Stimulated activated memory B cell treated with anti-CD40 and anti-IgM and Interleukin-4, amounts not matched to agents 10 μg/mL and 1 μg/mL and 100 μg/mL, for 72 hours (primary cell): ENCODE data around the gene CFAP221.

Experiments
- ATAC-seq: fragments of 150-1000 bp; cut with Tn5 transposase; 2 replicates; pipeline ENCODE4 v1.10.0; 2021
- H3K27ac Mint-ChIP-seq: one replicate; pipeline ENCODE4 v1.8.0; 2022; ENCODE audit warnings: mild to moderate bottlenecking, mixed read lengths
- H3K27me3 Mint-ChIP-seq: one replicate; pipeline ENCODE4 v1.8.0; 2022; ENCODE audit warnings: mixed read lengths
- H3K36me3 Mint-ChIP-seq: one replicate; pipeline ENCODE4 v1.8.0; 2022; ENCODE audit warnings: mixed read lengths
- H3K4me1 Mint-ChIP-seq: one replicate; pipeline ENCODE4 v1.8.0; 2022; ENCODE audit warnings: mixed read lengths
- H3K4me3 Mint-ChIP-seq: one replicate; pipeline ENCODE4 v1.8.0; 2022; ENCODE audit warnings: mild to moderate bottlenecking, moderate library complexity, mixed read lengths
- H3K9me3 Mint-ChIP-seq: one replicate; pipeline ENCODE4 v1.8.0; 2022; ENCODE audit warnings: mixed read lengths

CFAP221 gene

GRCh38 chr2:119523952-119524694 is 20.1 kb upstream of the CFAP221 start, which contains the start of gene SCTR:
Gene SCTR (minus strand): TSS chr2:119524483. CDS start chr2:119524226, 257 bp downstream.
- H3K4me3 Mint-ChIP-seq, result no peak within 1 kb of the TSS
- no peaks in the 10 kb centered on the region for H3K36me3 Mint-ChIP-seq
- H3K4me1 Mint-ChIP-seq, result no peaks in the 10 kb centered on the region
- peak; percentile 37 for ATAC-seq
- no peaks in the 10 kb centered on the region for H3K9me3 Mint-ChIP-seq
- peaks cover 57% of the 10 kb centered on the region for H3K27me3 Mint-ChIP-seq
- H3K27ac Mint-ChIP-seq, result no peak within 1 kb of the TSS

- Mint-ChIP-seq H3K36me3 (no peaks in the 10 kb centered on the region), H3K9me3 (no peaks in the 10 kb centered on the region), H3K27me3 (peaks cover 57% of the 10 kb centered on the region), H3K4me1 (no peaks in the 10 kb centered on the region), H3K4me3 (no peak overlapping the region), H3K27ac (no peak overlapping the region)
- ATAC-seq, result no peak
Measured at GRCh38 chr2:119525614-119526013, 18.6 kb upstream of the CFAP221 start.

- ATAC-seq, result no peak
- Mint-ChIP-seq H3K36me3 (no peaks in the 10 kb centered on the region), H3K27me3 (peaks cover 35% of the 10 kb centered on the region), H3K4me3 (no peak overlapping the region), H3K27ac (no peak overlapping the region), H3K9me3 (peaks cover 9% of the 10 kb centered on the region), H3K4me1 (no peaks in the 10 kb centered on the region)
Measured at GRCh38 chr2:119527999-119528398, 16.2 kb upstream of the CFAP221 start.

GRCh38 chr2:119531292-119531691 is 13.0 kb upstream of the CFAP221 start:
- Mint-ChIP-seq H3K27ac (no peak overlapping the region), H3K27me3 (peaks cover 12% of the 10 kb centered on the region), H3K4me3 (no peak overlapping the region), H3K9me3 (peaks cover 13% of the 10 kb centered on the region), H3K36me3 (no peaks in the 10 kb centered on the region), H3K4me1 (no peaks in the 10 kb centered on the region)
- ATAC-seq, result no peak

- Mint-ChIP-seq H3K27me3 (peaks cover 9% of the 10 kb centered on the region), H3K4me1 (no peaks in the 10 kb centered on the region), H3K27ac (no peak overlapping the region), H3K9me3 (peaks cover 13% of the 10 kb centered on the region), H3K4me3 (no peak overlapping the region), H3K36me3 (no peaks in the 10 kb centered on the region)
- no peak for ATAC-seq
Measured at GRCh38 chr2:119533560-119533959, 10.7 kb upstream of the CFAP221 start.

- H3K27me3 Mint-ChIP-seq, result peaks cover 24% of the 10 kb centered on the region
- no peaks in the 10 kb centered on the region for H3K36me3 Mint-ChIP-seq
- peaks cover 11% of the 10 kb centered on the region for H3K9me3 Mint-ChIP-seq
- no peak overlapping the region for H3K27ac Mint-ChIP-seq
- H3K4me1 Mint-ChIP-seq, result no peaks in the 10 kb centered on the region
- H3K4me3 Mint-ChIP-seq, result no peak overlapping the region
- ATAC-seq, result no peak
Measured at GRCh38 chr2:119536211-119536610, 8.0 kb upstream of the CFAP221 start.

GRCh38 chr2:119536707-119537106 is 7.5 kb upstream of the CFAP221 start:
- Mint-ChIP-seq H3K4me3 (no peak overlapping the region), H3K4me1 (no peaks in the 10 kb centered on the region), H3K9me3 (peaks cover 7% of the 10 kb centered on the region), H3K27me3 (peaks cover 29% of the 10 kb centered on the region), H3K36me3 (no peaks in the 10 kb centered on the region), H3K27ac (no peak overlapping the region)
- no peak for ATAC-seq

GRCh38 chr2:119537792-119538191 is 6.5 kb upstream of the CFAP221 start:
- Mint-ChIP-seq H3K27me3 (peaks cover 40% of the 10 kb centered on the region), H3K36me3 (no peaks in the 10 kb centered on the region), H3K9me3 (peaks cover 4% of the 10 kb centered on the region), H3K27ac (no peak overlapping the region), H3K4me1 (no peaks in the 10 kb centered on the region), H3K4me3 (no peak overlapping the region)
- no peak for ATAC-seq

GRCh38 chr2:119541476-119541875 is 2.8 kb upstream of the CFAP221 start:
- Mint-ChIP-seq H3K9me3 (no peaks in the 10 kb centered on the region), H3K27ac (no peak overlapping the region), H3K4me3 (no peak overlapping the region), H3K27me3 (peaks cover 77% of the 10 kb centered on the region), H3K4me1 (peaks cover 11% of the 10 kb centered on the region), H3K36me3 (no peaks in the 10 kb centered on the region)
- no peak for ATAC-seq

GRCh38 chr2:119544939-119545475 is 758 bp downstream of the CFAP221 start:
- no peak for ATAC-seq
- Mint-ChIP-seq H3K4me3 (no peak overlapping the region), H3K27me3 (peaks cover 76% of the 10 kb centered on the region), H3K27ac (no peak overlapping the region), H3K36me3 (no peaks in the 10 kb centered on the region), H3K4me1 (peaks cover 11% of the 10 kb centered on the region), H3K9me3 (no peaks in the 10 kb centered on the region)

GRCh38 chr2:119545754-119546446 is 1.7 kb downstream of the CFAP221 start:
- no peak overlapping the region for H3K27ac Mint-ChIP-seq
- H3K36me3 Mint-ChIP-seq, result no peaks in the 10 kb centered on the region
- no peak for ATAC-seq
- H3K9me3 Mint-ChIP-seq, result no peaks in the 10 kb centered on the region
- H3K4me1 Mint-ChIP-seq, result peaks cover 11% of the 10 kb centered on the region
- no peak overlapping the region for H3K4me3 Mint-ChIP-seq
- H3K27me3 Mint-ChIP-seq, result peaks cover 67% of the 10 kb centered on the region

GRCh38 chr2:119546447-119546767 is 2.2 kb downstream of the CFAP221 start:
- no peak overlapping the region for H3K4me3 Mint-ChIP-seq
- ATAC-seq, result no peak
- no peaks in the 10 kb centered on the region for H3K36me3 Mint-ChIP-seq
- no peak overlapping the region for H3K27ac Mint-ChIP-seq
- H3K4me1 Mint-ChIP-seq, result peaks cover 11% of the 10 kb centered on the region
- H3K9me3 Mint-ChIP-seq, result no peaks in the 10 kb centered on the region
- peaks cover 63% of the 10 kb centered on the region for H3K27me3 Mint-ChIP-seq

- Mint-ChIP-seq H3K27me3 (peaks cover 41% of the 10 kb centered on the region), H3K36me3 (no peaks in the 10 kb centered on the region), H3K4me3 (no peak overlapping the region), H3K9me3 (no peaks in the 10 kb centered on the region), H3K4me1 (peaks cover 4% of the 10 kb centered on the region), H3K27ac (no peak overlapping the region)
- ATAC-seq, result no peak
Measured at GRCh38 chr2:119548516-119549120, 4.4 kb downstream of the CFAP221 start.

- Mint-ChIP-seq H3K27me3 (peaks cover 35% of the 10 kb centered on the region), H3K9me3 (no peaks in the 10 kb centered on the region), H3K27ac (no peak overlapping the region), H3K36me3 (no peaks in the 10 kb centered on the region), H3K4me1 (no peaks in the 10 kb centered on the region), H3K4me3 (no peak overlapping the region)
- no peak for ATAC-seq
Measured at GRCh38 chr2:119549241-119549640, 5.0 kb downstream of the CFAP221 start.

- Mint-ChIP-seq H3K9me3 (no peaks in the 10 kb centered on the region), H3K27ac (no peak overlapping the region), H3K4me3 (no peak overlapping the region), H3K27me3 (peaks cover 24% of the 10 kb centered on the region), H3K36me3 (no peaks in the 10 kb centered on the region), H3K4me1 (no peaks in the 10 kb centered on the region)
- ATAC-seq, result no peak
Measured at GRCh38 chr2:119550346-119550745, 6.1 kb downstream of the CFAP221 start.
